Heart right ventricle (tissue), 16 donors: ENCODE measurements around the gene CPSF2. TPM values are rescaled to one million over a fixed set of nuclear protein-coding genes. Genes with fewer than 3 reads are reported as not detected.

Experiments used
- ATAC-seq, 8 donors: fragments of 200-7000 bp; cut with Tn5 transposase; one replicate each; pipeline ENCODE4 v1.9.1; 2020; ENCODE audit warnings: mild to moderate bottlenecking in 8 of 8, moderate library complexity in 8 of 8, moderate number of reproducible peaks in 1 of 8
- DNase-seq, 2 donors: peaks; one replicate each; pipeline ENCODE4 v3.0.0-alpha.2; 2020
- H3K27ac ChIP-seq, 10 donors: fragments of 200-600 bp; sonication (generic) in 2 of 10; one replicate each; pipeline versions ENCODE4 v1.5.0 to v1.8.0; 2020 to 2022; ENCODE audit warnings: mild to moderate bottlenecking in 3 of 10
- H3K27me3 ChIP-seq, 7 donors: fragments of 200-600 bp; one replicate each; pipeline ENCODE4 v1.8.0; 2021 to 2022; ENCODE audit warnings: mild to moderate bottlenecking in 2 of 7
- H3K36me3 ChIP-seq, 9 donors: fragments of 200-600 bp; sonication (generic) in 1 of 9; one replicate each; pipeline versions ENCODE4 v1.5.0 to v1.8.0; 2020 to 2022; ENCODE audit warnings: mild to moderate bottlenecking in 2 of 9
- H3K4me1 ChIP-seq, 9 donors: fragments of 200-600 bp; sonication (generic) in 1 of 9; one replicate each; pipeline versions ENCODE4 v1.5.0 to v1.8.0; 2020 to 2022; ENCODE audit warnings: mild to moderate bottlenecking in 4 of 9
- H3K4me3 ChIP-seq, 10 donors: fragments of 200-600 bp; sonication (generic) in 2 of 10; one replicate each; pipeline versions ENCODE4 v1.5.0 to v1.8.0; 2020 to 2022; ENCODE audit warnings: mild to moderate bottlenecking in 7 of 10, moderate library complexity in 2 of 10
- H3K9me3 ChIP-seq, 11 donors: fragments of 200-600 bp in 10 of 11; sonication (generic) in 2 of 11; one replicate each; pipeline versions ENCODE4 v1.5.0 to v1.8.0; 2013 to 2022; ENCODE audit warnings: mild to moderate bottlenecking in 2 of 11, control low read depth in 1 of 11, moderate library complexity in 1 of 11
- WGBS, 2 donors: extraction: QIAGEN DNeasy Blood & Tissue Kit; methylation state at CpG; one replicate each; pipeline ENCODE4 v1.1.7; 2013; ENCODE audit warnings: inconsistent platforms in 1 of 2; 5-methylcytosine and 5-hydroxymethylcytosine counted together
- intact Hi-C, 10 donors: fragments of 100-400 bp; cut with DNase I; formaldehyde crosslinking; loops; one replicate each; pipeline versions ENCODE4 v1.11.1 to v1.14.2; 2022
- polyA plus RNA-seq, 2 donors: library from polyadenylated mRNA; stranded (reverse); fragments of 200-250 nt; gene quantifications; one replicate each; pipeline ENCODE4 v1.2.3, GENCODE V29; 2013
- total RNA-seq, 10 donors: library from RNA; stranded (reverse); fragmentation: NEBNext Ultra II Directional in 3 of 10; extraction: Animal tissue kit (Norgen Biotek cat#: 25700) in 3 of 10; gene quantifications; one replicate each; pipeline versions ENCODE4 v1.2.1 to v1.2.4, GENCODE V29; 2021 to 2023
- TF ChIP-seq, protein P1 (sequence below), 9 donors: fragments of 200-600 bp; sonication (generic) in 2 of 9; IDR thresholded peaks; one replicate each; pipeline versions ENCODE4 v1.5.0 to v1.8.0; 2021 to 2022; ENCODE audit warnings: antibody characterized with exemption in 9 of 9, mild to moderate bottlenecking in 5 of 9, moderate library complexity in 1 of 9
- donor health status: Arrhythmogenic right ventricular cardiomyopathy.
- donor health status: ischemic (EF 13 %, LVEDD 7.1; RV severe dilation, severe dysfunction).
- donor health status: healthy with polysubstance abuse.
- donor health status: DM: no; HTN: yes; CAD: no.
- donor health status: DM: no; HTN: no; CAD: no.
- donor health status: ischemic (EF 25% LVEDD 6.9; RV normal size, moderate dysfunction).
- donor health status: ischemic (EF 25% LVEDD 5.7; RV mildly dilated, moderate dysfunction).
- donor health status: healthy.
- donor health status: DM: yes; HTN: yes; CAD: no.
- donor health status: Ischemic cardiomyopathy.
- donor health status: ischemic (EF 35%, LVEDD 5.7; RV mildly dilated, moderate dysfunction).
- donor health status: nonischemic (EF 11% LVEDD 7.7; RV severe dilation, severe dysfunction).
- donor health status: DM: yes; HTN: yes; CAD: no.
- donor health status: PGD.
- donor health status: ischemic (EF 29% LVEDD 5.4; RV normal size, mild dysfunction).
- donor health status: nonischemic (EF 23%, LVEDD 6.1; RV moderate dilation, normal function).

The CPSF2 gene
- total and polyA plus RNA-seq, 12 donors = 4.8 to 50.3 (median 42.0) TPM

DNA sequence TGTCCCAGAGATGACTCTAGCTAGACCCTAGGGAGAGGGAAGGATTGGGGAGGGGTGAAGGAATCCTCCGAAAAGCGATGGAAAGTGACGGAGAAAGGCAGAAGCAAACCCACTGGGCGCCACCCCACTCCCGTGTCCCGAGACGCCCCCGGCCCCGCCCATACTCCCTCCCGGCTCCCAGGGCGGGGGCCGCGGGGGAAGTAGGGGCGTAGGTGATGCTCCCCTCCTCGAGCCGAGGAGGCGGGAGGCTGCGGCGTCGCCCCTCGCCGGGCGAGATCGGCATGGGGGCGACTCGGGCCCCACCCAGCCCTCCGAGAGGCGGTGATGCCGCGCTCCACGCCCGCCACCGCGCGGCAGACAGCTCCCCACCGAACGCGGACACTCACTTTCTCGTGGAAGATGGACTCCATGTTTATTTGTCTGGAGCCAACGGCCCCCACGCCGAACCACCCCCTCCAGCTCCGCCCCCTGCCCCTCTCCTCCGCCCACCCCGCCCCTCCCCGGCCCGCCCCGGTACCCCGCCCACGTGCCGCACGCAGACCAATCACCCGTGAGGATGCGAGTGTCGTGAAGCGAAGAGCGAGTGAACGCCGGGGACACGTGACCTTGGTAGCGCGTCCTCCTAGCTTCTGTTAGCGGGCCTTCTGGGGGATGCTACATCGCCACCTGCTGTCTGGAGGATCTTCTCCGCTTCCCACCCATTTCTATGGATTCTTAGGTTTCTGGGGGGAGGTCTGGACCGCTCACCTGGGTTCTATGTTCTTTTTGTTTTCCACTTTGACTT, 15.4 kb upstream of the CPSF2 start, which contains the start of gene ATXN3:
ATXN3 (minus strand) TSS at position 440 of the 784 bp plus-strand sequence; CDS start at position 410, 30 bp downstream.
- intact Hi-C loops = loop anchor here in 3 of 10 donors (1.0 to 10.0 kb wide), 4 partner anchors 14 to 64 kb away; partner anchors contain the start of genes CPSF2 (in 2 of the 3), NDUFB1 (in 2 of the 3) and TRIP11 (in 2 of the 3)
- Histone ChIP-seq H3K27me3 (no peaks in the 10 kb centered on the region), H3K4me1 (peaks cover 3 to 46% (median 32%) of the 10 kb centered on the region in 9 donors), H3K36me3 (no peaks in the 10 kb centered on the region), H3K27ac (peak within 1 kb of the TSS; percentile 93 to 99 (median 96)), H3K9me3 (no peaks in the 10 kb centered on the region), H3K4me3 (peak within 1 kb of the TSS; percentile 69 to 98 (median 92))
- ATAC-seq = peak; percentile 94 to 97 (median 96)
- TF ChIP-seq, protein P1, sequence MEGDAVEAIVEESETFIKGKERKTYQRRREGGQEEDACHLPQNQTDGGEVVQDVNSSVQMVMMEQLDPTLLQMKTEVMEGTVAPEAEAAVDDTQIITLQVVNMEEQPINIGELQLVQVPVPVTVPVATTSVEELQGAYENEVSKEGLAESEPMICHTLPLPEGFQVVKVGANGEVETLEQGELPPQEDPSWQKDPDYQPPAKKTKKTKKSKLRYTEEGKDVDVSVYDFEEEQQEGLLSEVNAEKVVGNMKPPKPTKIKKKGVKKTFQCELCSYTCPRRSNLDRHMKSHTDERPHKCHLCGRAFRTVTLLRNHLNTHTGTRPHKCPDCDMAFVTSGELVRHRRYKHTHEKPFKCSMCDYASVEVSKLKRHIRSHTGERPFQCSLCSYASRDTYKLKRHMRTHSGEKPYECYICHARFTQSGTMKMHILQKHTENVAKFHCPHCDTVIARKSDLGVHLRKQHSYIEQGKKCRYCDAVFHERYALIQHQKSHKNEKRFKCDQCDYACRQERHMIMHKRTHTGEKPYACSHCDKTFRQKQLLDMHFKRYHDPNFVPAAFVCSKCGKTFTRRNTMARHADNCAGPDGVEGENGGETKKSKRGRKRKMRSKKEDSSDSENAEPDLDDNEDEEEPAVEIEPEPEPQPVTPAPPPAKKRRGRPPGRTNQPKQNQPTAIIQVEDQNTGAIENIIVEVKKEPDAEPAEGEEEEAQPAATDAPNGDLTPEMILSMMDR (IDR thresholded peaks at IDR 0.05) = peak; percentile 67 to 92 (median 75)
- 1% methylated on average over 64 to 65 of the region's 66 CpGs for WGBS, 2 donors
- DNase-seq = peak; percentile 96 to 98

DNA sequence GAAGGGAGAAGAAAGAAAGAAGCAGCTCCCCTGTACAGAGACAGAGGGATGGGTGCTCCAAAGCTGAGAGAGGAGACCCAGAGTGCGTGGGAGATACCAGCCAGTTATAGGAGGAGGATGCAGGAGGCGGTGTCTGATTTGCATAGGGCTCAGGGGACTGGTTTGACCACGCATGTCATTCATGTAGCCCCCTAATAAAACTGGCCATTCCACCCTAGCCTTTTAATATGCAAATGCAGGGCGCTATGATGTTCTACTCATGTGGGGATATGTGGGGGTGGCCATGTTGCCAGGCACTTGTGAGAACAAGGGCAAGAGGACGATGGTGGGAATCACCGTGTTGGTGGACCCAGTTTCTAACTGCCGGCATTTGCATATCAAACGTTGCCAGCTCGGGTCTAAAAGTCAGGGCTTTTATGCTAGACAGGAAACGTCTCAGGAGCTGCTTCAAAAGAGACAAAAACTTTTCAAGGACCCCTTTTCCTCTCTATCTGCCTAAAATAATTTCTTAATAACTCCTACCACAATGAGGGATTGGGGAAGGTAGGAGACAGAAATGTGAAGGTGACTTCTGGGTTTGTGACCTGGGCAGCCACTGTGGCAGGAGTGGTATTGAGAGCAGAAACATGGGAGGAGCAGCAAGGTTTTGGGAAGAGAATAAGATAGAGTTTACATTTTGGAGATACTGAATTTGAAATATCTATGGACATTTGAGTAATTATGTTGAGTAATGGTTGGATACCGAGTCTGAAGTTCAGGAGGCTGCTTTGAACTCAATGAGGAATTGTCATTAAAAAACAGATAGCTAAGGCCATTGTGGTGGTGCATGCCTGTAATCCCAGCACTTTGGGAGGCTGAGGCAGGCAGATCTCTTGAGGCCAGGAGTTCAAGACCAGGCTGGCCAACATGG, 13.2 kb upstream of the CPSF2 start:
- no peaks in the 10 kb centered on the region for H3K27me3 ChIP-seq
- H3K4me3 ChIP-seq = no peak overlapping the region
- intact Hi-C loops = loop anchor here in 2 of 10 donors (5.0 to 10.0 kb wide), 2 partner anchors 64 to 66 kb away; partner anchors contain the start of gene TRIP11 (in 2 of the 2)
- ATAC-seq (no peak), DNase-seq (no peak)
- WGBS, 2 donors = 20 to 24% methylated on average over 11 of the region's 11 CpGs
- TF ChIP-seq, protein P1 (IDR thresholded peaks at IDR 0.05) = no peak
- no peaks in the 10 kb centered on the region for H3K36me3 ChIP-seq
- H3K4me1 ChIP-seq = peaks cover 3 to 27% (median 24%) of the 10 kb centered on the region in 9 donors
- no peaks in the 10 kb centered on the region for H3K9me3 ChIP-seq
- H3K27ac ChIP-seq = no peak overlapping the region

DNA sequence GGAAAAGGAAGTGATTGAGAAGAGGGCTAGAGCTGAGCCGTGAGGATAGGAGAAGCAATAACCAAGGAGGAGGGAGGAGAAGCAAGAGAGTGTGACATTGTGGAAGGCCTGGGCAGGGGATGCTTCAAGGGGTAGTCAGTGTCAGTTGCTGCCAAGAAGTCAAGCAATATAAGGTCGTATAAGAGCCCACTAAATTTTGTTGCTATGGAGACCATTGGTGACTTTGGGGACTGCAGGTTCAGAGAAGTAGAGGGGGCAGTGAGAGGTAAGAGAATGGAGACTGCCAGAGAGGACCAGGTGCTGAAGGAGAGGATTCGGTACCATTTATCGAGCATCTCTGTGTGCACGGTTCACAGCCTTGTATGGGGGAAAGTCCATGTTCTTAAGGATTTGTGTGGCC, 12.3 kb upstream of the CPSF2 start:
- H3K4me3 ChIP-seq = no peak overlapping the region
- intact Hi-C loops = loop anchor here in 2 of 10 donors (5.0 to 10.0 kb wide), 2 partner anchors 65 to 67 kb away; partner anchors contain the start of gene TRIP11 (in 2 of the 2)
- WGBS, 2 donors = 84 to 88% methylated on average over 5 of the region's 5 CpGs
- TF ChIP-seq, protein P1 (IDR thresholded peaks at IDR 0.05) = no peak
- peaks cover 3 to 23% (median 15%) of the 10 kb centered on the region in 9 donors for H3K4me1 ChIP-seq
- ATAC-seq (no peak), DNase-seq (no peak)
- no peaks in the 10 kb centered on the region for H3K27me3 ChIP-seq
- no peak overlapping the region for H3K27ac ChIP-seq
- peaks cover 0 to 3% (median 0%) of the 10 kb centered on the region in 9 donors for H3K36me3 ChIP-seq
- no peaks in the 10 kb centered on the region for H3K9me3 ChIP-seq
